Smooth muscle cell (in vitro differentiated cells): ENCODE measurements around the gene SDHB. TPM values are rescaled to one million over a fixed set of nuclear protein-coding genes. Genes with fewer than 3 reads are reported as not detected.

Source experiments
- DNase-seq: peaks from one replicate; lab custom pipeline; 2025; ENCODE audit not compliant: unreplicated experiment; lab: John Stamatoyannopoulos, UW
- H2AFZ ChIP-seq: fragments of 200-600 bp; sonication (generic); 2 replicates; pipeline ENCODE4 v1.6.0; 2016; ENCODE audit warnings: antibody characterized with exemption, low read depth, mild to moderate bottlenecking
- H3F3A ChIP-seq: fragments of 200-600 bp; sonication (generic); 2 replicates; pipeline ENCODE4 v1.6.0; 2017; ENCODE audit warnings: antibody characterized with exemption, low read depth
- H3K27ac ChIP-seq: fragments of 200-600 bp; sonication (generic); 2 replicates; pipeline ENCODE4 v1.5.1; 2016; ENCODE audit warnings: low read depth, mild to moderate bottlenecking
- H3K27me3 ChIP-seq: fragments of 200-600 bp; sonication (generic); 2 replicates; pipeline ENCODE4 v1.6.1; 2016; ENCODE audit warnings: low read depth, mild to moderate bottlenecking
- H3K36me3 ChIP-seq: fragments of 200-600 bp; sonication (generic); 2 replicates; pipeline ENCODE4 v1.5.1; 2016; ENCODE audit warnings: low read depth
- H3K4me1 ChIP-seq: fragments of 200-600 bp; sonication (generic); 2 replicates; pipeline ENCODE4 v1.5.1; 2016; ENCODE audit warnings: low read depth
- H3K4me2 ChIP-seq: fragments of 200-600 bp; sonication (generic); 2 replicates; pipeline ENCODE4 v1.6.0; 2016; ENCODE audit warnings: mild to moderate bottlenecking
- H3K4me3 ChIP-seq: fragments of 200-600 bp; sonication (generic); 2 replicates; pipeline ENCODE4 v1.5.1; 2016; ENCODE audit warnings: mild to moderate bottlenecking
- H3K79me2 ChIP-seq: fragments of 200-600 bp; sonication (generic); 2 replicates; pipeline ENCODE4 v1.6.0; 2016; ENCODE audit warnings: low read depth, mild to moderate bottlenecking
- H3K9ac ChIP-seq: fragments of 200-600 bp; sonication (generic); 2 replicates; pipeline ENCODE4 v1.6.0; 2016; ENCODE audit warnings: low read depth
- H3K9me3 ChIP-seq: fragments of 200-600 bp; sonication (generic); replicated peaks from 2 replicates; pipeline ENCODE4 v1.5.1; 2016; ENCODE audit warnings: low read depth
- H4K20me1 ChIP-seq: fragments of 200-600 bp; sonication (generic); 2 replicates; pipeline ENCODE4 v1.6.0; 2016; ENCODE audit warnings: low read depth
- WGBS: methylation state at CpG from one replicate; pipeline ENCODE4 v1.1.7; 2016; ENCODE audit warnings: low lambda C conversion rate; 5-methylcytosine and 5-hydroxymethylcytosine counted together
- polyA plus RNA-seq: library from polyadenylated mRNA; unstranded; fragments of >200 nt; fragmentation: Nextera tagmentation; extraction: Ambion mirVana; gene quantifications from 2 replicates; pipeline ENCODE4 v1.2.1, GENCODE V29; 2016
- total RNA-seq: library from RNA; depleted of rRNA; stranded (reverse); fragments of >200 nt; gene quantifications from 2 replicates; pipeline ENCODE4 v1.2.3, GENCODE V29; 2014
- TF ChIP-seq, protein P1 (sequence below): fragments of 200-600 bp; sonication (generic); IDR thresholded peaks from 2 replicates; pipeline ENCODE4 v1.5.1; 2017; ENCODE audit warnings: borderline replicate concordance, mild to moderate bottlenecking, antibody characterized with exemption; ENCODE audit not compliant: insufficient read depth, poor library complexity, severe bottlenecking

SDHB gene
- total and polyA plus RNA-seq, 2 experiments from 2014 or later: 123 to 174 TPM

DNA sequence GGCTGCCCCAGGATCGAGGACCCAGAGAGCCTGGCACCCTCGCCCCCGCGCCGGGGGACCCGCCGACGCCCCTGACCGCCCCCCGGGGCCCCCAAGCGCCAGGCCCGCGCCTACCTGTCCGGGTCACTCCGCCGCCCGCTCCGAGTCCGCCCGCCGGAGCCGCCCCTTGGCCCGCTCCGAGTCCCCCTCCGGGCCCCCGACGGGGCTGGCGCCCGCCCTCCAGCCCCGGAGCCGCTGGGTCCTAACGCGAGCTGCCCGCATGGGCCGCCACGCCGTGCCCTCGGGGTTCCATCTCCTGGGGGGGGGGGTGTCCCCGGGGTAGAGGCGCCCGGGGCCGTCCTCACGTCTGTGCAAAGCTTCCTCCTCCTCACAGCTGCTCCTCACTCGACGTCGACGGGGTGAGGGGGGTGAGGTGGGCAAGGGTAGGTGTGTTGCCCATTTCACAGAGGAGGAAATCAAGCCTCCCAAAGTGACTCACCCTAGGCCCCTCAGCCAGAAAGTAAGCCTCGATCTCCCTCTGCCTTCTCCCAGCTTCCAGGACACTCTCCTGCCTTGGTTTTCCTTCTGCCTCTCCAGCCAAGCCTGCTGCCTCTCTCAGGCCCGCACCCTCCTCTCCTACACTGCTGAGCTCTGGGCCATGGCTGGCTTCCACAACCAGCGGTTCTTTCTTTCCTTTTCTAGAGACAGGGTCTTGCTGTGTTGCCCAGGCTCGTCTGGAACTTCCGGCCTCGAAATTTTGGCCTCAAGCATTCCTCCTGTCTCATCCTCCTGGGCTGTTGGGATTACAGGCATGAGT, 73.2 kb downstream of the SDHB start, which contains the start of gene MFAP2:
Gene MFAP2 (minus strand): TSS at position 148 of the 796 bp plus-strand sequence. CDS start 2,347 bp downstream, outside the sequence.
- Histone ChIP-seq H3K9ac (peak within 1 kb of the TSS; percentile 91), H3K27me3 (no peaks in the 10 kb centered on the region), H3K4me1 (peaks cover 30% of the 10 kb centered on the region), H3K9me3 (no peaks in the 10 kb centered on the region), H2AFZ (no peak within 1 kb of the TSS), H3K36me3 (no peaks in the 10 kb centered on the region), H3F3A (peaks cover 3% of the 10 kb centered on the region), H4K20me1 (peaks cover 42% of the 10 kb centered on the region), H3K79me2 (peaks cover 37% of the 10 kb centered on the region), H3K27ac (peak within 1 kb of the TSS; percentile 91), H3K4me3 (peak within 1 kb of the TSS; percentile 93), H3K4me2 (peak within 1 kb of the TSS; percentile 98)
- WGBS: 8% methylated on average over 46 of the region's 53 CpGs
- DNase-seq: no peak
- TF ChIP-seq, protein P1, sequence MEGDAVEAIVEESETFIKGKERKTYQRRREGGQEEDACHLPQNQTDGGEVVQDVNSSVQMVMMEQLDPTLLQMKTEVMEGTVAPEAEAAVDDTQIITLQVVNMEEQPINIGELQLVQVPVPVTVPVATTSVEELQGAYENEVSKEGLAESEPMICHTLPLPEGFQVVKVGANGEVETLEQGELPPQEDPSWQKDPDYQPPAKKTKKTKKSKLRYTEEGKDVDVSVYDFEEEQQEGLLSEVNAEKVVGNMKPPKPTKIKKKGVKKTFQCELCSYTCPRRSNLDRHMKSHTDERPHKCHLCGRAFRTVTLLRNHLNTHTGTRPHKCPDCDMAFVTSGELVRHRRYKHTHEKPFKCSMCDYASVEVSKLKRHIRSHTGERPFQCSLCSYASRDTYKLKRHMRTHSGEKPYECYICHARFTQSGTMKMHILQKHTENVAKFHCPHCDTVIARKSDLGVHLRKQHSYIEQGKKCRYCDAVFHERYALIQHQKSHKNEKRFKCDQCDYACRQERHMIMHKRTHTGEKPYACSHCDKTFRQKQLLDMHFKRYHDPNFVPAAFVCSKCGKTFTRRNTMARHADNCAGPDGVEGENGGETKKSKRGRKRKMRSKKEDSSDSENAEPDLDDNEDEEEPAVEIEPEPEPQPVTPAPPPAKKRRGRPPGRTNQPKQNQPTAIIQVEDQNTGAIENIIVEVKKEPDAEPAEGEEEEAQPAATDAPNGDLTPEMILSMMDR: no peak

DNA sequence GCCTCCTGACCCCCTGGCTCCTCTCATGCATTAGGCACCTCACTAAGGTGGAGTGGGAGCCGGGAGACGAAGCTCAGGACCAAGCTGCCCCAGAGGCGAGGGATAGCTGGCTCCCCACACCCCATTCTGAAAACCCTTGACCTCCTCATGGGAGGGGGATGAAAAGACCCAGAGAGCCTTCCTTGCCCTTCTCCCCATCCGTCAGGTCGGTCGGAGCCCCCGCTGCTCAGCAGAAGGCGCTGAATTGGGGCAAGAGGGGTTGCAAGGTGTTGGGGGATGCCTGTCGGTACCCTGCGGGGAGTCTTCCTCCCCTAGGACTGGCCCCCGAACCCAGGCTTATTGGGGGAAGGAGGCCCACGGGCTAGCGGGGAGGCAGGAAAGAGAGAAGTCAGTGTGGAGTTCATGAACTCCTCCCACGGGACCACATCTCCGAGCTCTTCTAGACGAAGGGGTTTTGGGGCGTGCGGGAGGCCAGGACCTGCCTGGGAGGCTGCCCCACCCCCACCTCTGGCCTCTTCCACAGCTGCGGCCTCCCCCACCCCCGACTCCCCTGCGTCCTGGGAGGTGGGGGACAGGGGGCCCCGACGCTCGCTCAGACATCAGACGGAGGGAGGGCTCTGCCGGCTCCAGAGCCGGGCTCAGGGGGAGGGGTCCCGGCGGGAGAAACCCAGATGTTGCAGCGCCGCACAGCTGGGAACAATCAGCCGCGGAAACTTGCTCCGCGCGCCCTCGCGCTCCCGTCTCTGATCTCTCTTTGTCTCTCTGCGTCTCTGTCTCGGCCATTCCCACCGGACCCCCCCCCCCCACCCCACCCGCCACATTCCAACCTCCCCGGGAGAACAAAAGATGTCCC, 74.1 kb downstream of the SDHB start:
- Histone ChIP-seq H3F3A (peaks cover 3% of the 10 kb centered on the region), H3K79me2 (peaks cover 37% of the 10 kb centered on the region), H3K27ac (peak overlapping the region; percentile 91), H4K20me1 (peaks cover 48% of the 10 kb centered on the region), H3K27me3 (no peaks in the 10 kb centered on the region), H3K4me1 (peaks cover 30% of the 10 kb centered on the region), H3K4me3 (peak overlapping the region; percentile 93), H3K9ac (peak overlapping the region; percentile 91), H3K36me3 (no peaks in the 10 kb centered on the region), H2AFZ (no peak overlapping the region), H3K9me3 (no peaks in the 10 kb centered on the region), H3K4me2 (peak overlapping the region; percentile 98)
- WGBS: 12% methylated on average over 21 of the region's 44 CpGs
- TF ChIP-seq, protein P1: no peak
- DNase-seq: no peak

DNA sequence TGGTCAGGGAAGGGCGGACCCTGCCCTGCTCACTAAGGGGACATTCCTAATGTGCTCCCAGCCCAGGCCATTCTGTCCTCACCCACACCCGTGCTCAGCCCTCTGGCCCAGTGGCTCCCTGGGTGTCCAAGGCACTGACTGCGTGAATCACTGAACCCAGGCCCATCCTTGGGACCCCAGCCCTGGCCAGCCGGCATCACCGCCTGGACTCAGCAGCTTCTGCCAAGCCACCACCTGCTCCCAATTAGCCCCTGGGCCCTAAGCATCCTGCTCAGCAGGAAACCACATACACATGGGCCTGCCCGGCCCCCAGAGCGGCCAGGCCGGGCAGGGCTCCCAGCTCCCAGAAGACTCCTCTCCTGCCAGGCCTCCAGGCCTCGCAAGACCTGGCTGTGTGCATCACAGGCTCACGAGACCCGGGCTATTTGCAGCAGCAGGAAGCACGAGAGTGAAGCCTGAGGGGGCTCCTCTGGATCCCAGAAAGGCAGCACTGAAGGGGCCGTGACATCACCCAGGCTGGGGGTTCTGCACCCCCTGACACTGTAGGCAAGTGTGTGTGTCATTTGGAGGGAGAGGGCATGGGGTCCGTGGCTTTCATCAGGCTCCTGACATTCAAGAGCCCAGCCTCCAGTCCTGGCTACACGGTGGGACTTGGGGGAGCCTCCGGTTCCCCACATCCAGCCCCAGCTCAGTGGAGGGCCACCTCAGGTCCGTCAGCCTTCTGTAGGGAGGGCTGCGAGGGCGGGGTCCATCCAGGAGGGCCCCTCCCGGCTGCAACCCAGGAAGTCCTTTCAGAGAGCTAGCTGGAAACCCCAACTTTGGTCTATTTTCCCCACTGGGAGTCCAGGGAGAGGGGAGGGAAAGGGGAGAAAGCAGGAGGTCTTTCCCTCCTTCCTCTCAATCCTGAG, 75.0 kb downstream of the SDHB start:
- H3K4me2 ChIP-seq: peak overlapping the region; percentile 98
- H3K9ac ChIP-seq: peak overlapping the region; percentile 91
- no peak overlapping the region for H2AFZ ChIP-seq
- WGBS: 38% methylated on average over 17 of the region's 20 CpGs
- peaks cover 37% of the 10 kb centered on the region for H3K79me2 ChIP-seq
- DNase-seq: no peak
- peaks cover 30% of the 10 kb centered on the region for H3K4me1 ChIP-seq
- peak overlapping the region; percentile 91 for H3K27ac ChIP-seq
- H3K27me3 ChIP-seq: no peaks in the 10 kb centered on the region
- H3K9me3 ChIP-seq: no peaks in the 10 kb centered on the region
- H4K20me1 ChIP-seq: peaks cover 48% of the 10 kb centered on the region
- TF ChIP-seq, protein P1: no peak
- H3F3A ChIP-seq: peaks cover 3% of the 10 kb centered on the region
- H3K4me3 ChIP-seq: peak overlapping the region; percentile 93
- H3K36me3 ChIP-seq: no peaks in the 10 kb centered on the region
